ENCODE data around the gene CRACDL.

- TF ChIP-seq EZH2 (IDR thresholded peaks at IDR 0.05; ENCODE audit: low read length, unreplicated experiment): no peak
- no peak for TF ChIP-seq CTCF (conservative IDR thresholded peaks at IDR 0.05; ENCODE audit: low read depth, low read length)
- TF ChIP-seq EZH2phosphoT487 (IDR thresholded peaks at IDR 0.05; ENCODE audit: borderline replicate concordance, low read length): no peak
These were observed 107.1 kb downstream of the CRACDL start for GRCh38 chr2:98828793-98829371.

Measured in PC-3 (cell line).